ENCODE data around the gene RNF207. TPM values are rescaled to one million over a fixed set of nuclear protein-coding genes. Genes with fewer than 3 reads are reported as not detected.

Gene RNF207
- total and polyA plus RNA-seq, 9 donors: 2.0 to 24.4 (median 7.7) TPM

GRCh38 chr1:6158181-6158580, 47.7 kb upstream of the RNF207 start:
- WGBS, 3 donors: 55 to 74% (median 57%) methylated on average over 8 of the region's 8 CpGs
- intact Hi-C loops (cut with DNase I): no loop called here
- no peak for TF ChIP-seq POLR2A (IDR thresholded peaks at IDR 0.05)
- no peak for TF ChIP-seq CTCF (IDR thresholded peaks at IDR 0.05)
- TF ChIP-seq EP300 (IDR thresholded peaks at IDR 0.05): no peak
- Histone ChIP-seq H3K27ac (no peak overlapping the region), H3K9me3 (no peaks in the 10 kb centered on the region), H3K4me3 (no peak overlapping the region), H3K36me3 (no peaks in the 10 kb centered on the region), H3K27me3 (no peaks in the 10 kb centered on the region), H3K4me1 (ENCODE audit: insufficient read depth) (no peaks in the 10 kb centered on the region)
- DNase-seq: no peak

- Histone ChIP-seq H3K9me3 (no peaks in the 10 kb centered on the region), H3K27me3 (no peaks in the 10 kb centered on the region), H3K27ac (no peak overlapping the region), H3K4me1 (ENCODE audit: insufficient read depth) (no peaks in the 10 kb centered on the region), H3K36me3 (no peaks in the 10 kb centered on the region), H3K4me3 (no peak overlapping the region)
- TF ChIP-seq EP300 (IDR thresholded peaks at IDR 0.05) (no peak), POLR2A (IDR thresholded peaks at IDR 0.05) (no peak), CTCF (IDR thresholded peaks at IDR 0.05) (no peak)
- WGBS, 3 donors: 68 to 77% (median 71%) methylated on average over 7 of the region's 7 CpGs
- no peak for DNase-seq
- intact Hi-C loops (cut with DNase I): no loop called here
Observed at GRCh38 chr1:6162341-6162740, 43.6 kb upstream of the RNF207 start.

- intact Hi-C loops (cut with DNase I): no loop called here
- Histone ChIP-seq H3K4me1 (ENCODE audit: insufficient read depth) (no peaks in the 10 kb centered on the region), H3K9me3 (no peaks in the 10 kb centered on the region), H3K36me3 (no peaks in the 10 kb centered on the region), H3K27ac (no peak overlapping the region), H3K27me3 (no peaks in the 10 kb centered on the region), H3K4me3 (no peak overlapping the region)
- TF ChIP-seq EP300 (IDR thresholded peaks at IDR 0.05) (no peak), POLR2A (IDR thresholded peaks at IDR 0.05) (no peak), CTCF (IDR thresholded peaks at IDR 0.05) (no peak)
- DNase-seq: no peak
- 51 to 64% (median 57%) methylated on average over 13 of the region's 13 CpGs for WGBS, 3 donors
Observed at GRCh38 chr1:6162773-6163172, 43.1 kb upstream of the RNF207 start.

- WGBS, 3 donors: 73 to 79% (median 76%) methylated on average over 15 of the region's 15 CpGs
- intact Hi-C loops (cut with DNase I): no loop called here
- no peak for TF ChIP-seq CTCF (IDR thresholded peaks at IDR 0.05)
- no peak for TF ChIP-seq EP300 (IDR thresholded peaks at IDR 0.05)
- TF ChIP-seq POLR2A (IDR thresholded peaks at IDR 0.05): no peak
- Histone ChIP-seq H3K36me3 (no peaks in the 10 kb centered on the region), H3K4me1 (ENCODE audit: insufficient read depth) (no peaks in the 10 kb centered on the region), H3K4me3 (no peak overlapping the region), H3K27me3 (no peaks in the 10 kb centered on the region), H3K27ac (no peak overlapping the region), H3K9me3 (no peaks in the 10 kb centered on the region)
- DNase-seq: no peak
Observed at GRCh38 chr1:6163191-6163972, 42.5 kb upstream of the RNF207 start.
